GM12891 (cell line): ENCODE measurements around the gene ATG12.

Experiments used
- POLR2A ChIP-seq: IDR thresholded peaks from 2 replicates; pipeline ENCODE4 v1.6.1; 2011; ENCODE audit warnings: low read depth, low read length, control low read depth
- POLR2AphosphoS5 ChIP-seq: IDR thresholded peaks from 2 replicates; pipeline ENCODE4 v1.6.1; 2011; ENCODE audit warnings: low read depth, low read length, control low read depth
- POU2F2 ChIP-seq: IDR thresholded peaks from 2 replicates; pipeline ENCODE4 v1.6.1; 2011; ENCODE audit warnings: low read depth, mild to moderate bottlenecking, control low read depth, low read length, moderate library complexity
- SPI1 ChIP-seq: IDR thresholded peaks from 2 replicates; pipeline ENCODE4 v1.6.1; 2011; ENCODE audit warnings: low read depth, low read length, control low read depth
- TAF1 ChIP-seq: IDR thresholded peaks from 2 replicates; pipeline ENCODE4 v1.6.1; 2011; ENCODE audit warnings: low read depth, low read length, control low read depth

GRCh38 chr5:115849258-115849798 lies 8.0 kb upstream of the ATG12 start:
- TF ChIP-seq POLR2AphosphoS5 = no peak
- no peak for TF ChIP-seq POLR2A
- TF ChIP-seq TAF1 = no peak
- no peak for TF ChIP-seq POU2F2
- TF ChIP-seq SPI1 = no peak
